GM19468 (cell line): ENCODE data around the gene VEPH1.

ENCODE experiments used
- ATAC-seq: cut with Tn5 transposase; IDR thresholded peaks from one replicate; pipeline ENCODE4 v1.9.1; 2021; ENCODE audit warnings: mild to moderate bottlenecking, moderate library complexity, moderate number of reproducible peaks; ENCODE audit not compliant: unreplicated experiment; ENCODE audit errors: extremely low read depth

VEPH1 gene

GRCh38 chr3:157279237-157279636, 224.0 kb downstream of the VEPH1 start:
- no peak for ATAC-seq

- no peak for ATAC-seq
Observed at GRCh38 chr3:157276801-157277200, 226.4 kb downstream of the VEPH1 start.

- no peak for ATAC-seq
Observed at GRCh38 chr3:157275832-157276231, 227.4 kb downstream of the VEPH1 start.

GRCh38 chr3:157274644-157275137, 228.5 kb downstream of the VEPH1 start:
- ATAC-seq = no peak

- no peak for ATAC-seq
Observed at GRCh38 chr3:157271283-157271882, 231.8 kb downstream of the VEPH1 start.

GRCh38 chr3:157268026-157268425, 235.2 kb downstream of the VEPH1 start:
- ATAC-seq = no peak

- no peak for ATAC-seq
Observed at GRCh38 chr3:157265931-157266330, 237.3 kb downstream of the VEPH1 start.

GRCh38 chr3:157263027-157263426, 240.2 kb downstream of the VEPH1 start:
- ATAC-seq = no peak

GRCh38 chr3:157261000-157261399, 242.2 kb downstream of the VEPH1 start:
- no peak for ATAC-seq

- no peak for ATAC-seq
Observed at GRCh38 chr3:157259825-157260224, 243.4 kb downstream of the VEPH1 start.

GRCh38 chr3:157257101-157257500, 246.1 kb downstream of the VEPH1 start:
- no peak for ATAC-seq

- ATAC-seq = no peak
Observed at GRCh38 chr3:157255797-157256196, 247.4 kb downstream of the VEPH1 start.

GRCh38 chr3:157251685-157252084, 251.5 kb downstream of the VEPH1 start:
- no peak for ATAC-seq

- ATAC-seq = no peak
Observed at GRCh38 chr3:157249606-157250005, 253.6 kb downstream of the VEPH1 start.

- no peak for ATAC-seq
Observed at GRCh38 chr3:157248590-157249422, 254.4 kb downstream of the VEPH1 start.

GRCh38 chr3:157247391-157247790, 255.8 kb downstream of the VEPH1 start:
- no peak for ATAC-seq

- ATAC-seq = no peak
Observed at GRCh38 chr3:157242836-157243235, 260.4 kb downstream of the VEPH1 start.

- ATAC-seq = no peak
Observed at GRCh38 chr3:157241599-157241998, 261.6 kb downstream of the VEPH1 start.

GRCh38 chr3:157240408-157240807, 262.8 kb downstream of the VEPH1 start:
- ATAC-seq = no peak

GRCh38 chr3:157239082-157239704, 264.0 kb downstream of the VEPH1 start:
- ATAC-seq = peak; percentile 98

GRCh38 chr3:157238457-157238856, 264.8 kb downstream of the VEPH1 start:
- ATAC-seq = no peak
